ENCODE measurements around the gene AFAP1. TPM values are rescaled to one million over a fixed set of nuclear protein-coding genes. Genes with fewer than 3 reads are reported as not detected.

The AFAP1 gene
- total and polyA plus RNA-seq, 2 of the 4 experiments (the other 2 are of a cell fraction) = 48.2 to 80.9 TPM

DNA sequence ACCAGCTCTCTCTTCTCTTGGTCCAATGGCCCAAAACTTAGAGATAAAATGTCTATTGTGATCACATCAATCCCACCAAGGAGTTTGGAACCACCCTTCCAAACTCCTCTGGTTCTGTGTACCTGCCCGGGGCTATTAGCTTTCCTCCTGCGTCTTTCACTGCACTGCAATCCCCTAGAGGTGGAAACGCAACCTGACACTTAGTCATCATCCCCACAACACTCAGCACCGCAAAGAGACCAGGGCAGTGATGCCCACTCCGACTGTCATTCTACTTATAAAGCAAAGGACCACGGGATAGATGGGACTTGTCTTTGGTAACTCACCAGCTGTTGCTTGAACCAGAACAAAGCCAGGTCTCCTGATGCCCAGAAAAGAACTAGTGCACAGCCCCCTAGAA is 22.0 kb downstream of the AFAP1 start:
- intact Hi-C loops (cut with micrococcal nuclease) = no loop called here
- Histone ChIP-seq H4K8ac (ENCODE audit: low read depth in 2 of 2, low read length in 2 of 2) (no peak overlapping the region), H3K79me1 (ENCODE audit: low read depth in 1 of 2, low read length in 2 of 2) (peaks cover 6 to 60% of the 10 kb centered on the region in 2 experiments; a peak in 3 of 4 replicates), H2BK120ac (ENCODE audit: low read depth, low read length) (no peak overlapping the region), H2BK15ac (ENCODE audit: low read depth, low read length) (no peak overlapping the region), H3K27ac (ENCODE audit: insufficient read depth, low read length) (no peak overlapping the region), H3K23ac (ENCODE audit: low read depth, low read length) (peak overlapping the region; percentile 37; the same call in 1 of the 2 replicates), H3K27me3 (ENCODE audit: control insufficient read depth, insufficient read depth, low read length) (no peaks in the 10 kb centered on the region), H2AK9ac (replicated peaks; ENCODE audit: low read depth, low read length, poor library complexity) (no peak overlapping the region), H2BK5ac (ENCODE audit: low read depth, low read length, poor library complexity, severe bottlenecking) (no peak overlapping the region), H3K9ac (ENCODE audit: low read depth, low read length) (no peak overlapping the region), H3K4me2 (ENCODE audit: low read depth, low read length) (no peak overlapping the region), H2AK5ac (ENCODE audit: low read depth, low read length) (no peak overlapping the region), H3K4me1 (ENCODE audit: control insufficient read depth, insufficient read depth, low read length) (peaks cover 14% of the 10 kb centered on the region), H3K56ac (ENCODE audit: extremely low read depth, insufficient read depth, low read length) (no peak overlapping the region), H3K4ac (ENCODE audit: low read depth, low read length) (no peak overlapping the region; the same call in 1 of the 2 replicates), H3K18ac (ENCODE audit: low read depth, low read length) (no peak overlapping the region), H4K20me1 (ENCODE audit: insufficient read depth, low read length) (peaks cover 74% of the 10 kb centered on the region), H3K14ac (replicated peaks; ENCODE audit: low read depth, low read length) (no peak overlapping the region), H2BK20ac (ENCODE audit: low read depth, low read length) (no peak overlapping the region), H3K9me1 (ENCODE audit: insufficient read depth, low read length) (peaks cover 15% of the 10 kb centered on the region), H3K9me3 (ENCODE audit: control insufficient read depth, insufficient read depth, low read length) (no peaks in the 10 kb centered on the region), H3K36me3 (ENCODE audit: control insufficient read depth, insufficient read depth, low read length) (peaks cover 9% of the 10 kb centered on the region), H4K91ac (ENCODE audit: insufficient read depth, low read depth, low read length) (no peak overlapping the region), H4K5ac (ENCODE audit: low read depth, low read length) (no peak overlapping the region), H2AFZ (replicated peaks; ENCODE audit: low read length, poor library complexity) (no peak overlapping the region), H3K4me3 (ENCODE audit: insufficient read depth, low read depth, low read length) (no peak overlapping the region)
- WGBS, 2 experiments (ENCODE audit: extremely low coverage in 2 of 2, insufficient read length in 1 of 2) = 87% methylated on average over 4 of the region's 6 CpGs; no CpG with 5 or more reads in 1 of the 2 experiments
- CTCF ChIA-PET = no interaction called here
- in situ Hi-C loops (cut with MboI; ENCODE audit: low sequenced_read_pairs) = no loop called here
- POLR2A ChIA-PET (ENCODE audit: unreplicated experiment) = no interaction called here
- BruUV-seq (replicated peaks) = no TSS peak
- ATAC-seq (ENCODE audit: low read depth) = no peak
- no peak for DNase-seq
- no peak for TF ChIP-seq NFE2L2 (IDR thresholded peaks at IDR 0.05; ENCODE audit: low read depth, low read length)
- TF ChIP-seq SMC3 (IDR thresholded peaks at IDR 0.05; ENCODE audit: low read depth, low read length) = no peak
- TF ChIP-seq, protein P1, sequence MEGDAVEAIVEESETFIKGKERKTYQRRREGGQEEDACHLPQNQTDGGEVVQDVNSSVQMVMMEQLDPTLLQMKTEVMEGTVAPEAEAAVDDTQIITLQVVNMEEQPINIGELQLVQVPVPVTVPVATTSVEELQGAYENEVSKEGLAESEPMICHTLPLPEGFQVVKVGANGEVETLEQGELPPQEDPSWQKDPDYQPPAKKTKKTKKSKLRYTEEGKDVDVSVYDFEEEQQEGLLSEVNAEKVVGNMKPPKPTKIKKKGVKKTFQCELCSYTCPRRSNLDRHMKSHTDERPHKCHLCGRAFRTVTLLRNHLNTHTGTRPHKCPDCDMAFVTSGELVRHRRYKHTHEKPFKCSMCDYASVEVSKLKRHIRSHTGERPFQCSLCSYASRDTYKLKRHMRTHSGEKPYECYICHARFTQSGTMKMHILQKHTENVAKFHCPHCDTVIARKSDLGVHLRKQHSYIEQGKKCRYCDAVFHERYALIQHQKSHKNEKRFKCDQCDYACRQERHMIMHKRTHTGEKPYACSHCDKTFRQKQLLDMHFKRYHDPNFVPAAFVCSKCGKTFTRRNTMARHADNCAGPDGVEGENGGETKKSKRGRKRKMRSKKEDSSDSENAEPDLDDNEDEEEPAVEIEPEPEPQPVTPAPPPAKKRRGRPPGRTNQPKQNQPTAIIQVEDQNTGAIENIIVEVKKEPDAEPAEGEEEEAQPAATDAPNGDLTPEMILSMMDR (conservative IDR thresholded peaks at IDR 0.05; ENCODE audit: low read depth, low read length) = no peak
- TF ChIP-seq BHLHE40 (IDR thresholded peaks at IDR 0.05; ENCODE audit: low read depth, low read length) = no peak
- TF ChIP-seq, protein P2, sequence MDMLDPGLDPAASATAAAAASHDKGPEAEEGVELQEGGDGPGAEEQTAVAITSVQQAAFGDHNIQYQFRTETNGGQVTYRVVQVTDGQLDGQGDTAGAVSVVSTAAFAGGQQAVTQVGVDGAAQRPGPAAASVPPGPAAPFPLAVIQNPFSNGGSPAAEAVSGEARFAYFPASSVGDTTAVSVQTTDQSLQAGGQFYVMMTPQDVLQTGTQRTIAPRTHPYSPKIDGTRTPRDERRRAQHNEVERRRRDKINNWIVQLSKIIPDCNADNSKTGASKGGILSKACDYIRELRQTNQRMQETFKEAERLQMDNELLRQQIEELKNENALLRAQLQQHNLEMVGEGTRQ (IDR thresholded peaks at IDR 0.05; ENCODE audit: low read depth, low read length) = no peak
- TF ChIP-seq FOS (IDR thresholded peaks at IDR 0.05; ENCODE audit: low read depth, low read length) = no peak
- TF ChIP-seq MAFK (IDR thresholded peaks at IDR 0.05; ENCODE audit: low read depth, low read length) = no peak
- no peak for TF ChIP-seq POLR2A (IDR thresholded peaks at IDR 0.05; ENCODE audit: low read depth, low read length)
- no peak for TF ChIP-seq RAD21 (IDR thresholded peaks at IDR 0.05; ENCODE audit: low read length)
- TF ChIP-seq RCOR1 (IDR thresholded peaks at IDR 0.05; ENCODE audit: insufficient replicate concordance, low read length) = no peak
- TF ChIP-seq, protein P3, sequence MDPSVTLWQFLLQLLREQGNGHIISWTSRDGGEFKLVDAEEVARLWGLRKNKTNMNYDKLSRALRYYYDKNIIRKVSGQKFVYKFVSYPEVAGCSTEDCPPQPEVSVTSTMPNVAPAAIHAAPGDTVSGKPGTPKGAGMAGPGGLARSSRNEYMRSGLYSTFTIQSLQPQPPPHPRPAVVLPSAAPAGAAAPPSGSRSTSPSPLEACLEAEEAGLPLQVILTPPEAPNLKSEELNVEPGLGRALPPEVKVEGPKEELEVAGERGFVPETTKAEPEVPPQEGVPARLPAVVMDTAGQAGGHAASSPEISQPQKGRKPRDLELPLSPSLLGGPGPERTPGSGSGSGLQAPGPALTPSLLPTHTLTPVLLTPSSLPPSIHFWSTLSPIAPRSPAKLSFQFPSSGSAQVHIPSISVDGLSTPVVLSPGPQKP (IDR thresholded peaks at IDR 0.05; ENCODE audit: borderline replicate concordance, low read depth, low read length) = no peak
- TF ChIP-seq CHD1 (IDR thresholded peaks at IDR 0.05; ENCODE audit: low read depth, low read length) = no peak
- TF ChIP-seq CEBPB (IDR thresholded peaks at IDR 0.05; ENCODE audit: low read depth, low read length) = no peak
- TF ChIP-seq MXI1 (IDR thresholded peaks at IDR 0.05; ENCODE audit: borderline replicate concordance, low read depth, low read length) = no peak
- no peak for TF ChIP-seq RFX5 (IDR thresholded peaks at IDR 0.05; ENCODE audit: low read depth, low read length)
- TF ChIP-seq MAZ (IDR thresholded peaks at IDR 0.05; ENCODE audit: borderline replicate concordance, low read depth, low read length) = no peak
- dilution Hi-C loops (cut with HindIII; ENCODE audit: low sequenced_read_pairs, unreplicated experiment) = no loop called here

All from IMR-90 (cell line).